AG04450 (cell line): Measurements from ENCODE around the gene RHOBTB1. TPM values are rescaled to one million over a fixed set of nuclear protein-coding genes. Genes with fewer than 3 reads are reported as not detected.

ENCODE experiments used
- polyA plus RNA-seq: library from polyadenylated mRNA; depleted of rRNA; stranded (reverse); fragments of >200 nt; gene quantifications from 2 replicates; pipeline ENCODE4 v1.2.3, GENCODE V29; 2011; rRNA removed
- small RNA-seq: library from RNA; depleted of rRNA; stranded (forward); fragments of <200 nt; gene quantifications from one replicate; pipeline ENCODE3, GENCODE V24; 2012; ENCODE audit warnings: low read depth; ENCODE audit not compliant: insufficient read length

Gene RHOBTB1
- polyA plus RNA-seq, 1 experiment: 37.4 TPM

Small RNAs within 50 kb of the gene (small RNA-seq; reads per million reads assigned to genes)
- not detected for gene RNU2-72P

Other genes with a start within 250 kb of the RHOBTB1 start
- gene CDK1, start 165.7 kb downstream of the RHOBTB1 start, polyA plus RNA-seq: 10.4 and 17.9 TPM in 2 replicates